Fibroblast of mammary gland (primary cell): ENCODE results near the gene CNOT6.

Experiments
- DNase-seq: peaks from one replicate; pipeline ENCODE4 v3.0.0-alpha.2; 2010; ENCODE audit warnings: low read depth
- H3K4me3 ChIP-seq: 2 replicates; pipeline ENCODE4 v1.5.1; 2011; ENCODE audit warnings: low read depth, mild to moderate bottlenecking, low read length, moderate library complexity; ENCODE audit not compliant: control insufficient read depth
- CTCF ChIP-seq: conservative IDR thresholded peaks from 2 replicates; pipeline ENCODE4 v1.5.1; 2011; ENCODE audit warnings: low read depth, low read length, inconsistent platforms; ENCODE audit not compliant: control insufficient read depth, insufficient read depth

Gene CNOT6

GRCh38 chr5:180467989-180468731 is 26.0 kb upstream of the CNOT6 start:
- no peak for DNase-seq
- H3K4me3 ChIP-seq: no peak overlapping the region
- TF ChIP-seq CTCF: no peak

- no peak for TF ChIP-seq CTCF
- DNase-seq: no peak
- H3K4me3 ChIP-seq: no peak overlapping the region
These were observed 25.2 kb upstream of the CNOT6 start for GRCh38 chr5:180468732-180469585.

GRCh38 chr5:180469586-180469865 is 24.7 kb upstream of the CNOT6 start:
- H3K4me3 ChIP-seq: no peak overlapping the region
- no peak for TF ChIP-seq CTCF
- DNase-seq: no peak

GRCh38 chr5:180469866-180470265 is 24.3 kb upstream of the CNOT6 start:
- DNase-seq: no peak
- no peak for TF ChIP-seq CTCF
- H3K4me3 ChIP-seq: no peak overlapping the region

- H3K4me3 ChIP-seq: no peak overlapping the region
- no peak for DNase-seq
- no peak for TF ChIP-seq CTCF
These were observed 23.8 kb upstream of the CNOT6 start for GRCh38 chr5:180470361-180470760.

- H3K4me3 ChIP-seq: no peak overlapping the region
- TF ChIP-seq CTCF: peak; percentile 94
- peak; percentile 65 for DNase-seq
These were observed 23.1 kb upstream of the CNOT6 start for GRCh38 chr5:180470966-180471582.
